Esophagus muscularis mucosa (tissue), 4 donors: Measurements from ENCODE around the gene CFAP99.

Experiments used
- CTCF ChIP-seq, 3 experiments: fragments of 200-600 bp in 2 of 3; fragments of 450-650 bp in 1 of 3; sonication (generic) in 2 of 3; IDR thresholded peaks; one replicate each; pipeline ENCODE4 v1.5.1; 2017 to 2019; ENCODE audit warnings: antibody characterized with exemption in 3 of 3, mild to moderate bottlenecking in 2 of 3, moderate library complexity in 1 of 3
- EP300 ChIP-seq: sonication (generic); formaldehyde crosslinking; IDR thresholded peaks from one replicate; pipeline ENCODE4 v1.6.1; 2017; ENCODE audit warnings: antibody characterized with exemption
- POLR2A ChIP-seq: fragments of 450-650 bp; IDR thresholded peaks from one replicate; pipeline ENCODE4 v1.6.1; 2017; ENCODE audit warnings: antibody characterized with exemption, moderate library complexity, mild to moderate bottlenecking, low read depth

- no peak for TF ChIP-seq POLR2A
- no peak for TF ChIP-seq EP300
- TF ChIP-seq CTCF (IDR thresholded peaks at IDR 0.05), result no peak
Measured at GRCh38 chr4:2503809-2504208, 85.1 kb downstream of the CFAP99 start.
